PC-3 (cell line): Measurements from ENCODE around the gene CPT1C. TPM values are rescaled to one million over a fixed set of nuclear protein-coding genes. Genes with fewer than 3 reads are reported as not detected.
"Not testable (repeated sequence)": the region's sequence is repeated elsewhere in the genome, so short reads cannot be mapped to it uniquely, and the experiment has no call there.

Source experiments
- ATAC-seq: fragments of 200-7000 bp; cut with Tn5 transposase; 2 replicates; pipeline ENCODE4 v1.9.1; 2020; ENCODE audit warnings: mild to moderate bottlenecking, moderate library complexity
- BruUV-seq: library from RNA; stranded (reverse); fragments of 400-500 nt; replicated peaks from 2 replicates; lab custom pipeline; 2021; lab: Mats Ljungman, UMichigan
- CTCF ChIA-PET: fragments of 300-600 bp; sonication (Branson Sonifier 250); formaldehyde crosslinking; loops from one replicate; lab custom pipeline; 2022; ENCODE audit warnings: antibody characterized with exemption; lab: Charles Lee
- POLR2A ChIA-PET: fragments of 300-600 bp; sonication (Branson Sonifier 250); formaldehyde crosslinking; loops from one replicate; lab custom pipeline; 2022; ENCODE audit warnings: antibody characterized with exemption; ENCODE audit not compliant: unreplicated experiment; lab: Charles Lee
- DNase-seq: peaks from one replicate; pipeline ENCODE4 v3.0.0-alpha.2; 2015
- H2AFZ ChIP-seq: fragments of 300-600 bp; sonication (generic); 2 replicates; pipeline ENCODE4 v1.6.0; 2016; ENCODE audit warnings: antibody characterized with exemption, low read length
- H3F3A ChIP-seq: fragments of 300-600 bp; sonication (generic); one replicate; pipeline ENCODE4 v1.6.0; 2017; ENCODE audit warnings: antibody characterized with exemption, low read length, control low read depth, mild to moderate bottlenecking; ENCODE audit not compliant: unreplicated experiment
- H3K27ac ChIP-seq: fragments of 300-600 bp; sonication (generic); 2 replicates; pipeline ENCODE4 v1.5.1; 2016; ENCODE audit warnings: mild to moderate bottlenecking, low read length
- H3K27me3 ChIP-seq: fragments of 300-600 bp; sonication (generic); 2 replicates; pipeline ENCODE4 v1.6.1; 2016; ENCODE audit warnings: low read length, mixed read lengths
- H3K36me3 ChIP-seq: fragments of 300-600 bp; sonication (generic); 2 replicates; pipeline ENCODE4 v1.6.1; 2016; ENCODE audit warnings: low read depth, mixed run types, low read length, mixed read lengths
- H3K4me1 ChIP-seq: fragments of 300-600 bp; sonication (generic); 2 replicates; pipeline ENCODE4 v1.5.1; 2016; ENCODE audit warnings: low read length; ENCODE audit not compliant: insufficient read depth
- H3K4me2 ChIP-seq: fragments of 300-600 bp; sonication (generic); 2 replicates; pipeline ENCODE4 v1.6.0; 2016; ENCODE audit warnings: low read length
- H3K4me3 ChIP-seq: fragments of 300-600 bp; sonication (generic); 2 replicates; pipeline ENCODE4 v1.5.1; 2016; ENCODE audit warnings: mild to moderate bottlenecking, low read length, mixed read lengths
- H3K79me2 ChIP-seq: fragments of 300-600 bp; sonication (generic); 2 replicates; pipeline ENCODE4 v1.6.1; 2017; ENCODE audit warnings: low read length, mixed read lengths
- H3K9ac ChIP-seq: fragments of 300-600 bp; sonication (generic); 2 replicates; pipeline ENCODE4 v1.6.0; 2016; ENCODE audit warnings: mild to moderate bottlenecking, low read length
- H3K9me2 ChIP-seq: fragments of 300-600 bp; sonication (generic); replicated peaks from 2 replicates; pipeline ENCODE4 v1.6.1; 2016; ENCODE audit warnings: mixed run types, low read length, mixed read lengths
- H3K9me3 ChIP-seq: fragments of 300-600 bp; sonication (generic); 2 replicates; pipeline ENCODE4 v1.6.1; 2016; ENCODE audit warnings: low read length, mixed read lengths
- H4K20me1 ChIP-seq: fragments of 300-600 bp; sonication (generic); 2 replicates; pipeline ENCODE4 v1.6.1; 2016; ENCODE audit warnings: low read length, mixed read lengths
- EZH2 ChIP-seq: fragments of 300-600 bp; sonication (generic); IDR thresholded peaks from one replicate; pipeline ENCODE4 v1.6.1; 2017; ENCODE audit warnings: antibody characterized with exemption, mild to moderate bottlenecking, low read length; ENCODE audit not compliant: unreplicated experiment
- EZH2phosphoT487 ChIP-seq: fragments of 300-600 bp; sonication (generic); IDR thresholded peaks from 2 replicates; pipeline ENCODE4 v1.6.1; 2018; ENCODE audit warnings: mild to moderate bottlenecking, antibody characterized with exemption, low read length, borderline replicate concordance
- intact Hi-C: fragments of 100-400 bp; cut with micrococcal nuclease; formaldehyde crosslinking; loops from 2 replicates; pipeline ENCODE4 v1.9.0; 2023
- total RNA-seq: library from RNA; depleted of rRNA; stranded (reverse); fragments of >200 nt; gene quantifications from 2 replicates; pipeline ENCODE4 v1.2.3, GENCODE V29; 2014
- TF ChIP-seq, protein P1 (sequence below): fragments of 300-600 bp; sonication (generic); conservative IDR thresholded peaks from 2 replicates; pipeline ENCODE4 v1.5.1; 2017; ENCODE audit warnings: antibody characterized with exemption, low read depth, mild to moderate bottlenecking, low read length

CPT1C gene
- total RNA-seq, 1 experiment from 2014 or later = 11.5 TPM

GRCh38 chr19:49718511-49718910, 27.6 kb downstream of the CPT1C start:
- no TSS peak for BruUV-seq
- H3K27ac ChIP-seq = no peak overlapping the region

GRCh38 chr19:49718991-49719390, 28.1 kb downstream of the CPT1C start:
- H3K27ac ChIP-seq = no peak overlapping the region
- no peaks in the 10 kb centered on the region for H3K79me2 ChIP-seq
- no peak for TF ChIP-seq EZH2
- TF ChIP-seq, protein P1, sequence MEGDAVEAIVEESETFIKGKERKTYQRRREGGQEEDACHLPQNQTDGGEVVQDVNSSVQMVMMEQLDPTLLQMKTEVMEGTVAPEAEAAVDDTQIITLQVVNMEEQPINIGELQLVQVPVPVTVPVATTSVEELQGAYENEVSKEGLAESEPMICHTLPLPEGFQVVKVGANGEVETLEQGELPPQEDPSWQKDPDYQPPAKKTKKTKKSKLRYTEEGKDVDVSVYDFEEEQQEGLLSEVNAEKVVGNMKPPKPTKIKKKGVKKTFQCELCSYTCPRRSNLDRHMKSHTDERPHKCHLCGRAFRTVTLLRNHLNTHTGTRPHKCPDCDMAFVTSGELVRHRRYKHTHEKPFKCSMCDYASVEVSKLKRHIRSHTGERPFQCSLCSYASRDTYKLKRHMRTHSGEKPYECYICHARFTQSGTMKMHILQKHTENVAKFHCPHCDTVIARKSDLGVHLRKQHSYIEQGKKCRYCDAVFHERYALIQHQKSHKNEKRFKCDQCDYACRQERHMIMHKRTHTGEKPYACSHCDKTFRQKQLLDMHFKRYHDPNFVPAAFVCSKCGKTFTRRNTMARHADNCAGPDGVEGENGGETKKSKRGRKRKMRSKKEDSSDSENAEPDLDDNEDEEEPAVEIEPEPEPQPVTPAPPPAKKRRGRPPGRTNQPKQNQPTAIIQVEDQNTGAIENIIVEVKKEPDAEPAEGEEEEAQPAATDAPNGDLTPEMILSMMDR = no peak
- no peak for TF ChIP-seq EZH2phosphoT487
- no peak overlapping the region for H3K9ac ChIP-seq
- intact Hi-C loops = no loop called here
- H3K27me3 ChIP-seq = no peaks in the 10 kb centered on the region
- ChIA-PET POLR2A (no interaction called here), CTCF (no interaction called here)
- H3F3A ChIP-seq = no peaks in the 10 kb centered on the region
- no peak for ATAC-seq
- no peaks in the 10 kb centered on the region for H3K36me3 ChIP-seq
- H4K20me1 ChIP-seq = no peaks in the 10 kb centered on the region
- H3K4me2 ChIP-seq = no peak overlapping the region
- no peak overlapping the region for H3K4me3 ChIP-seq
- H3K4me1 ChIP-seq = no peaks in the 10 kb centered on the region
- H2AFZ ChIP-seq = no peak overlapping the region
- H3K9me2 ChIP-seq = no peaks in the 10 kb centered on the region
- no peak for DNase-seq
- BruUV-seq = no TSS peak
- no peaks in the 10 kb centered on the region for H3K9me3 ChIP-seq

More at GRCh38 chr19:49718511-49718910, 27.6 kb downstream of the CPT1C start:
- DNase-seq (no peak), ATAC-seq (0 out of 2 replicates have a peak, but pooled peaks have one; percentile 22)
- H3K4me1 ChIP-seq = peaks cover 4% of the 10 kb centered on the region; the same call in 1 of the 2 replicates
- H3K9me3 ChIP-seq = no peaks in the 10 kb centered on the region
- H3K79me2 ChIP-seq = no peaks in the 10 kb centered on the region
- ChIA-PET CTCF (interaction anchor here (0.6 kb wide), 1 partner anchor 79 kb away, joined by 3 read pairs; the partner anchor contains the start of gene RRAS), POLR2A (interaction anchor here (0.6 kb wide), 1 partner anchor 42 kb away, joined by 4 read pairs; no protein-coding TSS in a partner anchor)
- H3K27me3 ChIP-seq = no peaks in the 10 kb centered on the region
- no peak overlapping the region for H3K4me3 ChIP-seq
- H3K36me3 ChIP-seq = no peaks in the 10 kb centered on the region
- TF ChIP-seq EZH2 = no peak
- TF ChIP-seq, protein P1 = no peak
- TF ChIP-seq EZH2phosphoT487 = no peak
- H2AFZ ChIP-seq = no peak overlapping the region
- no peaks in the 10 kb centered on the region for H3K9me2 ChIP-seq
- no peak overlapping the region for H3K4me2 ChIP-seq
- no peaks in the 10 kb centered on the region for H4K20me1 ChIP-seq
- intact Hi-C loops = no loop called here
- H3F3A ChIP-seq = no peaks in the 10 kb centered on the region
- no peak overlapping the region for H3K9ac ChIP-seq

DNA sequence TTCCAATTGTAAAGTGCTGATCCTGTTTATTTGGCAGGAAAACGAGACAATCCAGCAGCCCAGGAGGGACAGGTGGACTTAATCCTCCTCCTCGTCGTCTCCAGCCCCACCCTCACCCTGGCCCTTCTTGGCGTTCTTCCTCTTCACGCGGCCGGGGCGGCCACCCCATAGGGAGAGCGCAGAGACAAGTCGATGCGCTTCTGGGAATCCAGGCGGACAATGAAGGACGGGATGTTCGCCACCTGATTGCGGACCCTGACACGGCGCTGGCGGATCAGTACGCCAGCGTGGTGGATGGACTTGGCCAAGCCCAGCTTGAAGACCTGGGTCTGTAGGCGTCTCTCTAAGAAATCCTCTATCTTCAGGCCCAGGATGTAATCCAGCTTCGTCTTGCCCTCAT, 28.5 kb downstream of the CPT1C start:
- H3K9me3 ChIP-seq, H3K27me3 ChIP-seq, H3F3A ChIP-seq, H3K9ac ChIP-seq, H3K9me2 ChIP-seq, BruUV-seq, ATAC-seq, DNase-seq, H3K36me3 ChIP-seq, H3K27ac ChIP-seq, H2AFZ ChIP-seq, POLR2A ChIA-PET, H4K20me1 ChIP-seq, H3K4me1 ChIP-seq, H3K79me2 ChIP-seq, H3K4me2 ChIP-seq, intact Hi-C loops, H3K4me3 ChIP-seq: not testable (repeated sequence)
- CTCF ChIA-PET = interaction anchor here (0.6 kb wide), 1 partner anchor 173 kb away, joined by 6 read pairs; no protein-coding TSS in a partner anchor
